Heart right ventricle (tissue), 16 donors: ENCODE data around the gene AGAP2. TPM values are rescaled to one million over a fixed set of nuclear protein-coding genes. Genes with fewer than 3 reads are reported as not detected.
A peak's percentile ranks its signal among the peaks of the same experiment; 100 is the strongest.
"Not testable (repeated sequence)": the region's sequence is repeated elsewhere in the genome, so short reads cannot be mapped to it uniquely, and the experiment has no call there.

Experiments used
- ATAC-seq, 8 donors: fragments of 200-7000 bp; cut with Tn5 transposase; one replicate each; pipeline ENCODE4 v1.9.1; 2020; ENCODE audit warnings: mild to moderate bottlenecking in 8 of 8, moderate library complexity in 8 of 8, moderate number of reproducible peaks in 1 of 8
- DNase-seq, 2 donors: peaks; one replicate each; pipeline ENCODE4 v3.0.0-alpha.2; 2020
- H3K27ac ChIP-seq, 10 donors: fragments of 200-600 bp; sonication (generic) in 2 of 10; one replicate each; pipeline versions ENCODE4 v1.5.0 to v1.8.0; 2020 to 2022; ENCODE audit warnings: mild to moderate bottlenecking in 3 of 10
- H3K27me3 ChIP-seq, 7 donors: fragments of 200-600 bp; one replicate each; pipeline ENCODE4 v1.8.0; 2021 to 2022; ENCODE audit warnings: mild to moderate bottlenecking in 2 of 7
- H3K36me3 ChIP-seq, 9 donors: fragments of 200-600 bp; sonication (generic) in 1 of 9; one replicate each; pipeline versions ENCODE4 v1.5.0 to v1.8.0; 2020 to 2022; ENCODE audit warnings: mild to moderate bottlenecking in 2 of 9
- H3K4me1 ChIP-seq, 9 donors: fragments of 200-600 bp; sonication (generic) in 1 of 9; one replicate each; pipeline versions ENCODE4 v1.5.0 to v1.8.0; 2020 to 2022; ENCODE audit warnings: mild to moderate bottlenecking in 4 of 9
- H3K4me3 ChIP-seq, 10 donors: fragments of 200-600 bp; sonication (generic) in 2 of 10; one replicate each; pipeline versions ENCODE4 v1.5.0 to v1.8.0; 2020 to 2022; ENCODE audit warnings: mild to moderate bottlenecking in 7 of 10, moderate library complexity in 2 of 10
- H3K9me3 ChIP-seq, 11 donors: fragments of 200-600 bp in 10 of 11; sonication (generic) in 2 of 11; one replicate each; pipeline versions ENCODE4 v1.5.0 to v1.8.0; 2013 to 2022; ENCODE audit warnings: mild to moderate bottlenecking in 2 of 11, control low read depth in 1 of 11, moderate library complexity in 1 of 11
- CTCF ChIP-seq, 9 donors: fragments of 200-600 bp; sonication (generic) in 2 of 9; IDR thresholded peaks; one replicate each; pipeline versions ENCODE4 v1.5.0 to v1.8.0; 2021 to 2022; ENCODE audit warnings: antibody characterized with exemption in 9 of 9, mild to moderate bottlenecking in 5 of 9, moderate library complexity in 1 of 9
- WGBS, 2 donors: extraction: QIAGEN DNeasy Blood & Tissue Kit; methylation state at CpG; one replicate each; pipeline ENCODE4 v1.1.7; 2013; ENCODE audit warnings: inconsistent platforms in 1 of 2; 5-methylcytosine and 5-hydroxymethylcytosine counted together
- intact Hi-C, 10 donors: fragments of 100-400 bp; cut with DNase I; formaldehyde crosslinking; loops; one replicate each; pipeline versions ENCODE4 v1.11.1 to v1.14.2; 2022
- polyA plus RNA-seq, 2 donors: library from polyadenylated mRNA; stranded (reverse); fragments of 200-250 nt; gene quantifications; one replicate each; pipeline ENCODE4 v1.2.3, GENCODE V29; 2013
- total RNA-seq, 10 donors: library from RNA; stranded (reverse); fragmentation: NEBNext Ultra II Directional in 3 of 10; extraction: Animal tissue kit (Norgen Biotek cat#: 25700) in 3 of 10; gene quantifications; one replicate each; pipeline versions ENCODE4 v1.2.1 to v1.2.4, GENCODE V29; 2021 to 2023
- donor health status: Arrhythmogenic right ventricular cardiomyopathy.
- donor health status: ischemic (EF 13 %, LVEDD 7.1; RV severe dilation, severe dysfunction).
- donor health status: healthy with polysubstance abuse.
- donor health status: DM: no; HTN: yes; CAD: no.
- donor health status: DM: no; HTN: no; CAD: no.
- donor health status: ischemic (EF 25% LVEDD 6.9; RV normal size, moderate dysfunction).
- donor health status: ischemic (EF 25% LVEDD 5.7; RV mildly dilated, moderate dysfunction).
- donor health status: healthy.
- donor health status: DM: yes; HTN: yes; CAD: no.
- donor health status: Ischemic cardiomyopathy.
- donor health status: ischemic (EF 35%, LVEDD 5.7; RV mildly dilated, moderate dysfunction).
- donor health status: nonischemic (EF 11% LVEDD 7.7; RV severe dilation, severe dysfunction).
- donor health status: DM: yes; HTN: yes; CAD: no.
- donor health status: PGD.
- donor health status: ischemic (EF 29% LVEDD 5.4; RV normal size, mild dysfunction).
- donor health status: nonischemic (EF 23%, LVEDD 6.1; RV moderate dilation, normal function).

Gene AGAP2
- total and polyA plus RNA-seq, 12 donors, result 3.4 to 17.3 (median 6.6) TPM

- WGBS, 2 donors, result 54 to 60% methylated on average over 11 of the region's 11 CpGs
- no peak for TF ChIP-seq CTCF (IDR thresholded peaks at IDR 0.05)
- ATAC-seq, result no peak
- Histone ChIP-seq H3K4me3 (no peak overlapping the region), H3K36me3 (peaks cover 0 to 64% (median 34%) of the 10 kb centered on the region in 9 donors), H3K27ac (no peak overlapping the region), H3K4me1 (peaks cover 0 to 22% (median 14%) of the 10 kb centered on the region in 9 donors), H3K9me3 (no peaks in the 10 kb centered on the region), H3K27me3 (peaks cover 0 to 13% (median 0%) of the 10 kb centered on the region in 7 donors)
- DNase-seq, result no peak
- intact Hi-C loops, result no loop called here
Observed at GRCh38 chr12:57722716-57723629, 15.6 kb downstream of the AGAP2 start.

GRCh38 chr12:57721846-57722608 lies 16.5 kb downstream of the AGAP2 start:
- DNase-seq, H3K4me3 ChIP-seq, H3K9me3 ChIP-seq, intact Hi-C loops, ATAC-seq, H3K27ac ChIP-seq: not testable (repeated sequence)
- Histone ChIP-seq H3K36me3 (peaks cover 0 to 64% (median 43%) of the 10 kb centered on the region in 9 donors), H3K27me3 (peaks cover 0 to 13% (median 0%) of the 10 kb centered on the region in 7 donors), H3K4me1 (peaks cover 0 to 14% (median 10%) of the 10 kb centered on the region in 9 donors)
- WGBS, 2 donors, result 92 to 94% methylated on average over 16 of the region's 16 CpGs

GRCh38 chr12:57720606-57721595 lies 17.6 kb downstream of the AGAP2 start:
- 82 to 85% methylated on average over 11 of the region's 11 CpGs for WGBS, 2 donors
- ATAC-seq, result peak in 1 of 8 donors; percentile 10
- Histone ChIP-seq H3K27ac (no peak overlapping the region), H3K9me3 (no peaks in the 10 kb centered on the region), H3K4me3 (no peak overlapping the region), H3K27me3 (peaks cover 0 to 13% (median 0%) of the 10 kb centered on the region in 7 donors), H3K36me3 (peaks cover 0 to 65% (median 52%) of the 10 kb centered on the region in 9 donors), H3K4me1 (peaks cover 0 to 3% (median 2%) of the 10 kb centered on the region in 9 donors)
- intact Hi-C loops, result no loop called here
- no peak for TF ChIP-seq CTCF (IDR thresholded peaks at IDR 0.05)
- DNase-seq, result no peak

GRCh38 chr12:57719777-57720605 lies 18.6 kb downstream of the AGAP2 start:
- WGBS, 2 donors, result 92 to 94% methylated on average over 20 of the region's 20 CpGs
- DNase-seq (no peak), ATAC-seq (peak in 1 of 8 donors; percentile 10)
- H3K27me3 ChIP-seq, result peaks cover 0 to 8% (median 0%) of the 10 kb centered on the region in 7 donors
- intact Hi-C loops, result no loop called here
- H3K4me1 ChIP-seq, result no peaks in the 10 kb centered on the region
- H3K4me3 ChIP-seq, result no peak overlapping the region
- H3K9me3 ChIP-seq, result no peaks in the 10 kb centered on the region
- H3K36me3 ChIP-seq, result peaks cover 0 to 73% (median 55%) of the 10 kb centered on the region in 9 donors
- no peak overlapping the region for H3K27ac ChIP-seq
- no peak for TF ChIP-seq CTCF (IDR thresholded peaks at IDR 0.05)
